ENCODE measurements around the gene FAF1. TPM values are rescaled to one million over a fixed set of nuclear protein-coding genes. Genes with fewer than 3 reads are reported as not detected.

The FAF1 gene
- total and polyA plus RNA-seq, 4 donors: 8.6 to 45.0 (median 18.2) TPM

GRCh38 chr1:50853325-50853724 lies 106.7 kb downstream of the FAF1 start (continued):
- TF ChIP-seq YY1 (IDR thresholded peaks at IDR 0.05): no peak
- TF ChIP-seq SP1 (IDR thresholded peaks at IDR 0.05): peak; percentile 67

GRCh38 chr1:50852889-50853288 lies 107.2 kb downstream of the FAF1 start:
- Histone ChIP-seq H3K27me3 (ENCODE audit: control insufficient read depth in 4 of 4, insufficient read depth in 4 of 4, low read length in 3 of 4) (no peaks in the 10 kb centered on the region), H3K9me3 (ENCODE audit: control insufficient read depth in 4 of 4, low read length in 3 of 4) (no peaks in the 10 kb centered on the region), H3K4me3 (ENCODE audit: low read depth in 1 of 3, low read length in 3 of 3) (no peak overlapping the region), H3K36me3 (ENCODE audit: control insufficient read depth in 4 of 4, insufficient read depth in 3 of 4, low read depth in 1 of 4, low read length in 3 of 4) (no peaks in the 10 kb centered on the region), H3K4me1 (ENCODE audit: control insufficient read depth in 4 of 4, insufficient read depth in 4 of 4, low read length in 3 of 4) (peaks cover 0 to 15% (median 8%) of the 10 kb centered on the region in 4 donors), H3K27ac (ENCODE audit: low read depth in 1 of 2, low read length in 2 of 2) (peak overlapping the region; percentile 6 to 25), H3K9ac (ENCODE audit: low read depth in 1 of 2, low read length in 2 of 2) (no peak overlapping the region)
- 61% methylated on average over 1 of the region's 1 CpG for WGBS
- TF ChIP-seq CTCF (IDR thresholded peaks at IDR 0.05; ENCODE audit: low read depth, low read length, missing input control) (no peak), YY1 (IDR thresholded peaks at IDR 0.05) (no peak), FOXA1 (IDR thresholded peaks at IDR 0.05) (no peak), REST (IDR thresholded peaks at IDR 0.05) (no peak), EGR1 (IDR thresholded peaks at IDR 0.05; ENCODE audit: low read depth in 2 of 2) (no peak), ZBTB33 (IDR thresholded peaks at IDR 0.05) (no peak)
- no peak for DNase-seq (ENCODE audit: low spot score)

GRCh38 chr1:50851466-50851865 lies 108.6 kb downstream of the FAF1 start:
- Histone ChIP-seq H3K9ac (ENCODE audit: low read depth in 1 of 2, low read length in 2 of 2) (no peak overlapping the region), H3K27me3 (ENCODE audit: control insufficient read depth in 4 of 4, insufficient read depth in 4 of 4, low read length in 3 of 4) (no peaks in the 10 kb centered on the region), H3K9me3 (ENCODE audit: control insufficient read depth in 4 of 4, low read length in 3 of 4) (no peaks in the 10 kb centered on the region), H3K27ac (ENCODE audit: low read depth in 1 of 2, low read length in 2 of 2) (no peak overlapping the region), H3K4me1 (ENCODE audit: control insufficient read depth in 4 of 4, insufficient read depth in 4 of 4, low read length in 3 of 4) (peaks cover 0 to 15% (median 8%) of the 10 kb centered on the region in 4 donors), H3K36me3 (ENCODE audit: control insufficient read depth in 4 of 4, insufficient read depth in 3 of 4, low read depth in 1 of 4, low read length in 3 of 4) (no peaks in the 10 kb centered on the region), H3K4me3 (ENCODE audit: low read depth in 1 of 3, low read length in 3 of 3) (no peak overlapping the region)
- TF ChIP-seq ATF3 (IDR thresholded peaks at IDR 0.05): no peak
- TF ChIP-seq REST (IDR thresholded peaks at IDR 0.05): no peak
- no peak for TF ChIP-seq TAF1 (conservative IDR thresholded peaks at IDR 0.05)
- no peak for TF ChIP-seq SP1 (IDR thresholded peaks at IDR 0.05)
- no peak for TF ChIP-seq MAX (IDR thresholded peaks at IDR 0.05)
- WGBS: 94% methylated on average over 1 of the region's 1 CpG
- DNase-seq (ENCODE audit: low spot score): no peak

All from liver (tissue), 9 donors.